Stimulated activated naive B cell treated with anti-CD40 and anti-IgM and Interleukin-4, amounts not matched to agents 10 μg/mL and 1 μg/mL and 100 μg/mL, for 72 hours (primary cell): ENCODE results near the gene PLEKHA7.

ENCODE experiments used
- ATAC-seq, 2 donors: fragments of 150-1000 bp; cut with Tn5 transposase; replicated peaks; 2 replicates each; pipeline ENCODE4 v1.10.0; 2021; ENCODE audit warnings: moderate library complexity in 1 of 2
- DNase-seq: peaks from one replicate; pipeline ENCODE4 v3.0.0; 2021
- H3K27ac Mint-ChIP-seq: one replicate; pipeline ENCODE4 v1.8.0; 2022; ENCODE audit warnings: mild to moderate bottlenecking, mixed read lengths
- H3K27me3 Mint-ChIP-seq, 2 donors: one replicate each; pipeline ENCODE4 v1.8.0; 2022; ENCODE audit warnings: mixed read lengths in 2 of 2
- H3K36me3 Mint-ChIP-seq, 2 donors: one replicate each; pipeline ENCODE4 v1.8.0; 2022; ENCODE audit warnings: mixed read lengths in 2 of 2, mild to moderate bottlenecking in 1 of 2
- H3K4me1 Mint-ChIP-seq, 2 donors: one replicate each; pipeline ENCODE4 v1.8.0; 2022; ENCODE audit warnings: mixed read lengths in 2 of 2, mild to moderate bottlenecking in 1 of 2
- H3K4me3 Mint-ChIP-seq, 2 donors: one replicate each; pipeline ENCODE4 v1.8.0; 2022; ENCODE audit warnings: mild to moderate bottlenecking in 2 of 2, mixed read lengths in 2 of 2, moderate library complexity in 1 of 2
- H3K9me3 Mint-ChIP-seq, 2 donors: one replicate each; pipeline ENCODE4 v1.8.0; 2022; ENCODE audit warnings: mixed read lengths in 2 of 2, mild to moderate bottlenecking in 1 of 2

PLEKHA7 gene

DNA sequence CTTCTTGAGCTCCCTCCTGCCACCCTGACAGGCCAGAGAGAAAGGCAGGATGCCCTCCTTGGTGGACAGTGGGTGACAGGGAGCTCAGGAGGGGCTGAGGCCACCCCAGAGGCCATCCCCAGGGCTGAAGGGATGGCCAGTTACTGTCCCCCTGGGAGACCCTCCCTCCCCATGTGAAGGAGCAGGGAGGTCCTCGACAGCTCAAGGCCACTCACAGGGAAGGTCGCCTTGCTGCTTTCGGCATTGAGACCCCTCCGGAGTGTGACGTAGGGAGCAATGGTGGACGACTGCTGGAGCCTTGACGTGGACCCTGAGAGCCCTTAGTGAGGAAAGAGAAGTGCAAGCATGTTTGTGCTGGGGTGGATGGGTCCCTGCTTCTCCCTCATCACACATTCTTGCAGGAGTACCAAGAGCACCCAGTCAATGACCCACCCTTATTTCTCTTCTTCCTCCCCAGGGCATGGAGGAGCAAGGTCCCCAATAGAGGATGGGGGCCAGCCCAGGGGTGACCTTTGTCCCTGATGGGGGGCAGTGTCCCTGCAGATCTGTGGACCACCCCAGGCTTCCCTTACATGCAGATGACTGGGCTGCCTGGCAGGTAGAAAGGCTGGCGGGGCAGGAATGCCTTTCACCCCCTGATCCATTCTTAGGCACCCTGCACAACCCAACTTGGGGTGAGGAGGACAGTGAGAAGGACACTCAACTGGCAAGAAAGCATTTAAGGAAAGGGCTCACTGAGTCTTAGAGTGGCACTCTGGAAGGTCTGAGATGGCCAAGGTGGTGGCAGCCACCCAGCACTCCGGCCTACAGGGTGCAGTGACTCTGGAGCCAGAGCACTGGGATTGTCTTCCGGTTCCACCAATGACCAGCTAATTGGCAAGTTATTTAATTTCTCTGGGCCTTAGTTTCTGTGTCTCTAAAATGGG is 224.4 kb downstream of the PLEKHA7 start:
- Mint-ChIP-seq H3K27ac (peak overlapping the region; percentile 76), H3K36me3 (peaks cover 49 to 70% of the 10 kb centered on the region in 2 donors), H3K9me3 (no peaks in the 10 kb centered on the region), H3K4me1 (no peaks in the 10 kb centered on the region), H3K4me3 (no peak overlapping the region), H3K27me3 (no peaks in the 10 kb centered on the region)
- DNase-seq, result no peak
- no peak for ATAC-seq

DNA sequence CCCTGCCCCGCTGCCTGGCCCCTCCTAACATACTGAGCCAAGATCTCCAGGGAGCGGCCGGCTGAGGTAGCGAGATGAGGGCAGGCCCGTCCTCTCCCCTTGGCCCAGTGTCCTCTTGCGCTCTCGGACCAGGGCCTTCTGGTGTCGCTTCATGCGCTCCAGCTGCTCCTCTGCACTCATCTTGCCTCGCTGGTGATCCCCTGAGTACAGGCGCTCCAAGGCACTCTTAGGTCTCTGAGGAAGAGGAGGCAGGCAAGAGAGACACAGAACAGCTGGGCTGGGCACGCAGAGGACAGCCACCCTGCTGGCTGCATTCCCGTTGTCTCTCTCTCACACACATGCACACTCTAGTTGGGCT is 225.2 kb downstream of the PLEKHA7 start:
- no peak overlapping the region for H3K27ac Mint-ChIP-seq
- DNase-seq, result no peak
- H3K4me1 Mint-ChIP-seq, result no peaks in the 10 kb centered on the region
- ATAC-seq, result no peak
- H3K4me3 Mint-ChIP-seq, result no peak overlapping the region
- no peaks in the 10 kb centered on the region for H3K27me3 Mint-ChIP-seq
- H3K36me3 Mint-ChIP-seq, result peaks cover 44 to 69% of the 10 kb centered on the region in 2 donors
- no peaks in the 10 kb centered on the region for H3K9me3 Mint-ChIP-seq

DNA sequence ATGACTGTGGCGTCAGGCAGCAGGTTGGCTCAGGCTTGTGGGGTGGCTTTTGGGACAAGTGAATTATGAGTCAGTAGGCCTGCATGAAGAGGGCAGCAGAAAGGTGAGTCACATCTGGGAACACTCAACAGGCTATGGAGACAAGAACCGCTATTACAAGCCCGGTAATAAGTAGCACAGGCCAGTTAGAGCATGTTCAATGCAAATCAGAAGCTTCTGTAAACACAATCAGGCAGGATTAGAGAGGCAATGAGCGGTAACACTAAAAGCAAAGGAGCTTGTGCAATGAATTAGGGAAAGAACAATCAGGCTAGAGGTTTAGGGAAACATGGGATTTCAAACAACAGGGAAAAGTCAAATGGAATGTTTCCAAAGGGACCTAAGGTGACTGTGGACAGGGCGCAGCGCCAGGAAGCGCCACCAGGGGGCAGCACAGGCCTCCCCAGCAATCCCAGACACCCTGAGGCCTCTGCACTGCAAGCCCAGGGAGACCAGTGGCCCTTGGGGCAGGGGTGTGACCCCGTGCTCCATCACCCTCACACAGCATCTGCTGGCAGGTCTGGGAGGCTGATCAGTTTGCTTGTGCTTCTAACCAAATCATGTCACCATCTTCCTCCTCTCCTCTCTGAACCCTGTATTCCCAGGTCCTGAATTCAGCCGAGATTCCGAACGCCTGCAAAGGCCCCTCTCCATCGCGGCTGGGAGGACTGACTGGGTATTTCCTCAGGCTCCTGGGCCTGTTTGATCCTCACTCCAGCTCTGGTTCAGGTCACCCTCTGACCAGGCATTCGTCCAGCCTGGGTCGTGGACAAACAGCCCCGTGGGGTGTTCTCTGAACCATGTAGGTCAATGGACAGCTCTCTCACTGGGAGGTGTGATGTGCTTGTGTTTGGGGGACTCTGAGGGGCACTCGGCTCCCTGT is 225.8 kb downstream of the PLEKHA7 start:
- H3K9me3 Mint-ChIP-seq, result no peaks in the 10 kb centered on the region
- peaks cover 44 to 66% of the 10 kb centered on the region in 2 donors for H3K36me3 Mint-ChIP-seq
- H3K27ac Mint-ChIP-seq, result no peak overlapping the region
- no peak overlapping the region for H3K4me3 Mint-ChIP-seq
- DNase-seq (peak; percentile 8), ATAC-seq (peak; percentile 65 to 76)
- no peaks in the 10 kb centered on the region for H3K27me3 Mint-ChIP-seq
- H3K4me1 Mint-ChIP-seq, result no peaks in the 10 kb centered on the region

DNA sequence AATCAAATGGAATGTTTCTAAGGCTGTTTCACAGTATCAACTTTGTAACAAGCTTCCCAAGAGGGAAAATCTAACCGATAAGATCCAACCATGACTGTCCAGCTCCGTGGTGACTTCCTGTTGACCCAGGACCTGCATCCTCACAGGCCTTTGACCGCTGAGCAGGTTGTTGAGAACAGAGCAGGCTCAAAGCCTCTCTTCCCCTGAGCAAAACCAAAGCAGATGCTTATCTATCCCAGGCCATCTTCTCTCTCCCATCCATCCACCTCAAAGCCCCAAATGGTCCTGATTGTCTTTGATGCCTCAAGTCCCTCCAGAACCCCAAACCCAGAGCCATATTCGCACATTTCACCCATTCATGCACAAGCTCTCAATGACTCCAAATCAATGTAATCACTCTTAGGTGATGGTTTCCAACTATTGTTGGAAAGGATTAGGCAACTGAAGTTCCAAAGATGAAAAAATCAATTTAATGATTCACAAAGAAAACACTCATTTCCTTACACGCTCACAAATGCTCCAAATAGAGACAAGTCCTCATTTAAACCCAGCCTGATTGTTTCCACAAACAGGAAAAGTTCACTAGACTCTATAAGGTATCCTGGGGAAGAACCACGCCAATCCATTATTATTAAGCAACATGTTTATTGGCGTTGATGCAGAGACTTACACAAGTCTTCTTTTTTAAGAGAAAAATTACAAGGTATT is 227.0 kb downstream of the PLEKHA7 start:
- ATAC-seq (no peak), DNase-seq (no peak)
- no peaks in the 10 kb centered on the region for H3K4me1 Mint-ChIP-seq
- H3K9me3 Mint-ChIP-seq, result no peaks in the 10 kb centered on the region
- peaks cover 42 to 64% of the 10 kb centered on the region in 2 donors for H3K36me3 Mint-ChIP-seq
- no peaks in the 10 kb centered on the region for H3K27me3 Mint-ChIP-seq
- no peak overlapping the region for H3K4me3 Mint-ChIP-seq
- H3K27ac Mint-ChIP-seq, result no peak overlapping the region

DNA sequence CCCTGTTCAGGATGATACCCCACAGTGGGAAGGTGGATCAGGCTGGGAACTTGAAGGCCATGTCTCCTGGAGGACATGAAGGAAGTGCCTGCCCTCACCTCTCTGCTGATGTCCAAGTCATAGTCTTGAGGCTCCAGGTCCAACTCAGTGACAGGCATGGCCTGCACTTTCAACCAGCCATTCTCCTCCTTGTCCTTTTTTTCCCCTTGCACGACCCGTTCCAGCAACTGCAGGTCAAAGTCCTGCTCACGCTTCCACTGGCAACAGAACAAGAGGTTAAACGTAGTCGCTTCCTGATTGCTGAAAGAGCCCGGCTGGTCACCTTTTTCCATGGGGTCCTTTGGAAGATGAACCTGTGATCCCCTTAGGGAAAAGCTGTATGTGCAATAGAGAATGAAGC is 228.1 kb downstream of the PLEKHA7 start:
- ATAC-seq (no peak), DNase-seq (no peak)
- Mint-ChIP-seq H3K27me3 (no peaks in the 10 kb centered on the region), H3K27ac (no peak overlapping the region), H3K4me3 (no peak overlapping the region), H3K4me1 (no peaks in the 10 kb centered on the region), H3K36me3 (peaks cover 38 to 61% of the 10 kb centered on the region in 2 donors), H3K9me3 (no peaks in the 10 kb centered on the region)

DNA sequence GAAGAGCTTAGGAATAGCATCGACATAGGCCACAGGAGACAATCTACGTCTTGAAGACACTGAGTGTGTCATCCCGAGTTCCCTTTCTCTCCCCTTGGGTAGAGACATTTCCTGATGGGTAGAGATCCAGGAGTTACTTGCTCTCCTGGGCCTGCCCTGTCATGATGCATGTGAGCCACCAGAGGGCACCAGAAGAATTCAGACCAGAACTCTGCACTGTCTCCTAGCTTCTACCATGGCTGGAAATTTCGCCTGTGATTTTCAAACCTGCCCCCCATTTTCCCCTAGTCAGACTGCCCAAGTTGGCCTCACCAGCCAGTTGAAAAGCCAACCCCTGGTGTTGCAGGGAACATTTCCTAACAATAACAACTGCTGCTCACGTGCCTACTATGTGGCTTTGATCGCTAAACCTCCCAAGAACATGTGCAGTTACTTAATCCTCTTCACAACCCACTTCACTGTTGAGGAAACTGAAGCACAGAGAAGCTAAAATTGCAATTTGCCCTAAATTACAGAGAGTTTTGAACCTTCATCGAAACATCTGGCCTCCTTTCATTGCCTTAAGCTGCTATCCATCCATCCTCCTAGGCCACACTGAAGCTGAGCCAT is 228.6 kb downstream of the PLEKHA7 start:
- Mint-ChIP-seq H3K27me3 (no peaks in the 10 kb centered on the region), H3K9me3 (no peaks in the 10 kb centered on the region), H3K4me3 (no peak overlapping the region), H3K36me3 (peaks cover 43 to 62% of the 10 kb centered on the region in 2 donors), H3K4me1 (no peaks in the 10 kb centered on the region), H3K27ac (no peak overlapping the region)
- ATAC-seq (peak; percentile 79 to 81), DNase-seq (peak; percentile 33)

DNA sequence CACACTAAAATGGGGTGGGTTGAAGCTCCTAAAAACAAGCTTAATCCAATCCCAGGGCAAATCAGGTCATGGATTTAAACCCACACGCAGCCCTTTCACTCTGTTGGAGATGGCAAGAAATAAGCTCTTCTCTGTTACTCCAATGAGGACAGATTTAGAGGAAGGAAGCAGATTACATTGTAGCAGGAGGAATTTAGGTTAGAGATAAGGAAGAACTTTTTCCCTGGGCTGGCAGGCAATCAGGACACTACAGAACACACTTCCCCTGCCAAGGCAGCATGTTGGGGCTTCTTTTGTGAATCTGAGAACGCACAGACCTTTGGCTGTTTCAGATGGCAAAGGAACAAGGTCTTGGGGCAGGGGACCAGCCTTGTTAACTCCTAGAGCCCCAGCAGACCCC is 229.5 kb downstream of the PLEKHA7 start:
- no peaks in the 10 kb centered on the region for H3K9me3 Mint-ChIP-seq
- DNase-seq (no peak), ATAC-seq (no peak)
- no peaks in the 10 kb centered on the region for H3K27me3 Mint-ChIP-seq
- no peak overlapping the region for H3K4me3 Mint-ChIP-seq
- no peaks in the 10 kb centered on the region for H3K4me1 Mint-ChIP-seq
- H3K27ac Mint-ChIP-seq, result no peak overlapping the region
- peaks cover 43 to 61% of the 10 kb centered on the region in 2 donors for H3K36me3 Mint-ChIP-seq

DNA sequence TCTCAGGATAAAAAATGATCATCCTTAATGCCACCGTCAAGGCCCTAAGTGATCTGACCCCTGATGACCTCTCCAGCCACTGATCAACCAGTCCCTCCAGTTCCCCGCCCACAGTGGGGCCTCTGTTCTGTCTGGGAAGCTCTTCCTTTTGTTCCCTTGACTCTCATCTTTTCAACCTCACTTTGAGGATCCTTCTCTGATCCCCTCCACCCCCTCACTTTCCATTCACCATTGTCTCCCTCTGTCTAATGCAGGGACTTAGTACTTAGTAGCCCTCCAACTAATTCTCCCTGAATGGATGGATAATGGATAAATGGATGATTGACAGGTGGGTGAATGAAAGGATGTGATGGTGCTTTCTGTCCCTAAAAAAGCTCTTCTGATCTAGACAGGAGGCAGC is 230.1 kb downstream of the PLEKHA7 start:
- no peak overlapping the region for H3K4me3 Mint-ChIP-seq
- H3K4me1 Mint-ChIP-seq, result no peaks in the 10 kb centered on the region
- no peaks in the 10 kb centered on the region for H3K9me3 Mint-ChIP-seq
- no peak overlapping the region for H3K27ac Mint-ChIP-seq
- no peak for ATAC-seq
- DNase-seq, result no peak
- no peaks in the 10 kb centered on the region for H3K27me3 Mint-ChIP-seq
- peaks cover 39 to 58% of the 10 kb centered on the region in 2 donors for H3K36me3 Mint-ChIP-seq

DNA sequence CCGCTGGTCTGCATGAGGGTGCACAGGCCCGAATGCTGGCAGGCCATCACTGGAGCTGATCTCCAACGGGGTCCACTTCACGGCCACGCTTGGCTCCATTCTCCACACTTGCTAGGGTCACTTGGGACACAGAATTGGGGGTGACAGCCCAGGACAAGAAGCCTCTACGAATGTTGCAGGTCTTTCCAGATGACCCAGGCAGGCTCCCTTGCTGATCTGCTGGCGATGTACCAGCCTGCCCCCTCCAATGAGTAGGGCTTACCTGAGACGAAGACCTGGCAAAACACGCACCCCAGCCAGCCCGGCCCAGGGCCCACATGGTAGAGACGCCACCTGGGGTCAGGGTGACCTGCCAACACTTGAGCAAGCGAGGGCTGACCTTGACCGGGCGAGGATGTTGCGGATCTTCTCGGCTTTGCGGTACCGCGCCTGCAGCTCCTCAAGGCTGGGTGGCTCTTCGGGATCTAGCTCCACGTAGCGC is 230.9 kb downstream of the PLEKHA7 start:
- no peak overlapping the region for H3K4me3 Mint-ChIP-seq
- no peak for DNase-seq
- H3K27ac Mint-ChIP-seq, result no peak overlapping the region
- no peak for ATAC-seq
- H3K4me1 Mint-ChIP-seq, result no peaks in the 10 kb centered on the region
- H3K27me3 Mint-ChIP-seq, result no peaks in the 10 kb centered on the region
- H3K9me3 Mint-ChIP-seq, result no peaks in the 10 kb centered on the region
- peaks cover 36 to 59% of the 10 kb centered on the region in 2 donors for H3K36me3 Mint-ChIP-seq

DNA sequence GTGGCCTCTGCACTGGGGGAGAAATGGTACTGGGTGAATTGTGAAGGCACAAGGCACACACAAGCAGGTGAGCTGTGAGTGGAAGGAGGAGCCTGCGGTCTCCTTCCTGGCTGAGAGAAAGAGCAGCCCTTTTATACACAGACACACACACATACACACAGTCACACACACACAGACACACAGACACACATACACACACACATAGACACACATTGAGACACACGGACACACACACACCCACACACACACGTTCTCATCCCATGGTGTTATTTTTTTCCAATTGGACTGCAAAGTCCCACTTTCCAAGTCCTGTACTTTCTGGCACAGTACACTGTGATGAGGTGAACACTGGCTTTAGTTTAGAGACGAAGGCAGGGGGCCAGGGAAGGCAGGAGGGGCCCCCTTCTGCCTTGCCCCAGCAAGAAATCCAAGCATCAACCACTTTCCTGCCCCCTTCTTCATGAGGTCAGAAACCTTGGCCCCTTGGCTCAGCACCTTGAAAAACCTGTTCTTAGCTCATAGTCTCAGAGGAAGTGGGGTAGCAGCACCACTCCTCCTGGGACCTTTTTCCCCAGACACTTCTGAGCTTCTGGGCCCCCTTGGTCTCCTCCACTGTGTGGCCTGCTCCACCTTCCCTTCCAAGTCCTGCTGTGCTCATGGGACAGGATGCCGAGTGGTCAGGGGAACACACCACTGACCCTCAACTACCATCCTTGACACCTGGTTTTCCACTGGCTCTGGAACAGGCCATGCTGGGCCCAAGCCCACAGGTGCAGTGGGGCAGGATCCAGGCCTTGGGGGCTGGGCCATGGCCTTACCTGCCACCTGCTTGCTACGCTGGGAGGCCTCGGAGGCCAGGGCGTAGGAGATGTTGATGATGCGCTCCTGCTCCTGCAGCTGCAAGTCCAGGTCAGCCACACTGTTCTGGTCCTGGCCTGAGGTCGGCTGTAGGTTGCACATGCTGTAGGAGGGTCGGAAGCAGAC is 232.0 kb downstream of the PLEKHA7 start:
- ATAC-seq (no peak), DNase-seq (no peak)
- no peaks in the 10 kb centered on the region for H3K4me1 Mint-ChIP-seq
- no peak overlapping the region for H3K27ac Mint-ChIP-seq
- H3K36me3 Mint-ChIP-seq, result peaks cover 33 to 57% of the 10 kb centered on the region in 2 donors
- H3K27me3 Mint-ChIP-seq, result no peaks in the 10 kb centered on the region
- H3K4me3 Mint-ChIP-seq, result no peak overlapping the region
- H3K9me3 Mint-ChIP-seq, result no peaks in the 10 kb centered on the region

DNA sequence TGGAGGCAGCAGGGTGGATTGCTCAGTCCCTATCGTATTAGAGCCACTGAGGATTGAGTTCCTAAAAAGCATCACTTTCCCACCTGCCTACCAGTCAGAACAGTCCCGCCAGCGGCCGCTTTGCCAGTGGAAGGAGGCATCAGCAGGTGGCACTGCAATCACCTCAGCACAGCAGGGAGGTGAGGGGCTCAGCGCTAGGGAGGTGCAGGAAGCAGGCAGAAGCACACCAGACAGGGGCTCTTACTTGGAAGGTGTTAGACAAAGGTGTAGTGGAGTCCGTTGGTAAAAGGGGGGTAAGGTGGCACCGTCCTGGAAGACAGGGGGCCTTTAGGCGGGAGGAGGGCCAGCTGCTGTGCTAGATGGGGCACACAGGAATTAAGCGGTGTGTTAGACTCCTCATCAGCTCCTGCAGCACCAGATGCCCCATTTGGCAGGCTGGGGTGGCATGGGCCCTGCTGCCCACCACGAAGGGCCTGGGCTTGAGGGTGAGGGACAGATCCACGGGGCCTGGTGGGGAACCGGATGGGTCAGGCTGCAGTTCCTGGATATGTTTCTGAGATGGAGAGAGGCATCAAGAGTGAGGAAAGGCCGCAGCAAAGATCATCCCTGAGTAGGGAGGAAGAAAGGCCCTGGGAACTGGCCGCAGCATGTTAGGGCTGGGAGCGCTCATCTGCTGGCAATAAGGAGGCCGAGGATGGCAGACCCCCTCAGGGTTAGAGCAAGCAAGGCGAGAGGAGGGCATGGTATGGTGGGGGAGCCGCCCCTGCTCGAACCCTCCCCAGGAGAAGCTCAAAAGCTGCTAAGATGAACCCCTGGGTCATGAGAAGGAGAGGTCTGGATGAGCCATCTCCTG is 233.3 kb downstream of the PLEKHA7 start:
- Mint-ChIP-seq H3K27me3 (no peaks in the 10 kb centered on the region), H3K36me3 (peaks cover 34 to 59% of the 10 kb centered on the region in 2 donors), H3K27ac (no peak overlapping the region), H3K4me1 (no peaks in the 10 kb centered on the region), H3K4me3 (no peak overlapping the region), H3K9me3 (no peaks in the 10 kb centered on the region)
- DNase-seq, result no peak
- ATAC-seq, result no peak

DNA sequence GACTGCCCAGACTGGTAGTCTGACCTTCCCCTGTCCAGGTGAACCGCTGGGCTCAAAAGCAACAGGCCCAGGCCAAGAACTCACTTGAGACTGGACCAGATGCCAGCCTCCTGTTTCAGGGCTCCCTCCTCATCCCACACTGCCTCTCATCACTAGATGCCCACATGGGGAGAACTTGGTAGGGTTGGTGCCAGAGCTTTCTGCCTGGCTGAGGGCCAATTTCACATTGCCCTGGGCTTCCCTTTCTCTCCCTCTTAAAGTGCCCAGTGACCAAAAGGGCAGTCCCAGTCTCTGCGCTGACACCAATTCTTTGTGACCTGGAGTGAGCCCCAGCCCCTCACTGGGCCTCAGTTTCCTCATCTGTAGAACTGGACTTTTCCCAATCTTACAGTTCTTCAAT is 234.1 kb downstream of the PLEKHA7 start:
- Mint-ChIP-seq H3K27ac (no peak overlapping the region), H3K4me3 (no peak overlapping the region), H3K27me3 (no peaks in the 10 kb centered on the region), H3K36me3 (peaks cover 34 to 56% of the 10 kb centered on the region in 2 donors), H3K9me3 (no peaks in the 10 kb centered on the region), H3K4me1 (no peaks in the 10 kb centered on the region)
- ATAC-seq (no peak), DNase-seq (no peak)
